HG03108 (cell line): ENCODE measurements around the gene COG5.

Experiments used
- ATAC-seq: cut with Tn5 transposase; IDR thresholded peaks from one replicate; pipeline ENCODE4 v1.9.1; 2021; ENCODE audit warnings: moderate library complexity; ENCODE audit not compliant: unreplicated experiment

Gene COG5

GRCh38 chr7:107201795-107202450 lies 361.8 kb downstream of the COG5 start:
- ATAC-seq: no peak

GRCh38 chr7:107196834-107197610 lies 366.7 kb downstream of the COG5 start:
- no peak for ATAC-seq

GRCh38 chr7:107194052-107194451 lies 369.7 kb downstream of the COG5 start:
- no peak for ATAC-seq

GRCh38 chr7:107190090-107190489 lies 373.6 kb downstream of the COG5 start:
- ATAC-seq: no peak

GRCh38 chr7:107187774-107188173 lies 375.9 kb downstream of the COG5 start:
- no peak for ATAC-seq

GRCh38 chr7:107186240-107186639 lies 377.5 kb downstream of the COG5 start:
- no peak for ATAC-seq

GRCh38 chr7:107185716-107186115 lies 378.0 kb downstream of the COG5 start:
- no peak for ATAC-seq

GRCh38 chr7:107181172-107181571 lies 382.5 kb downstream of the COG5 start:
- ATAC-seq: no peak

GRCh38 chr7:107180378-107180777 lies 383.3 kb downstream of the COG5 start:
- no peak for ATAC-seq

- no peak for ATAC-seq
Observed at GRCh38 chr7:107179326-107180164, 384.2 kb downstream of the COG5 start.

GRCh38 chr7:107173691-107174406 lies 389.9 kb downstream of the COG5 start:
- peak; percentile 46 for ATAC-seq

GRCh38 chr7:107173191-107173590 lies 390.5 kb downstream of the COG5 start:
- no peak for ATAC-seq

- ATAC-seq: no peak
Observed at GRCh38 chr7:107172276-107173032, 391.3 kb downstream of the COG5 start.

- ATAC-seq: no peak
Observed at GRCh38 chr7:107171496-107171895, 392.2 kb downstream of the COG5 start.

GRCh38 chr7:107170051-107170915 lies 393.4 kb downstream of the COG5 start:
- no peak for ATAC-seq

- ATAC-seq: peak; percentile 27
Observed at GRCh38 chr7:107169120-107170050, 394.3 kb downstream of the COG5 start.

GRCh38 chr7:107168233-107169119 lies 395.2 kb downstream of the COG5 start, which contains the start of gene HBP1:
TSS of gene HBP1 (plus strand) at chr7:107169003. CDS start at chr7:107179894, 10,891 bp downstream.
- ATAC-seq: peak; percentile 83
